IMR-90 (cell line): ENCODE data around the gene ZNF783.

ENCODE experiments used
- CEBPB ChIP-seq: IDR thresholded peaks from 2 replicates; pipeline ENCODE4 v1.6.1; 2012; ENCODE audit warnings: low read depth, low read length, improper control_type of control experiment
- CHD1 ChIP-seq: IDR thresholded peaks from 2 replicates; pipeline ENCODE4 v1.6.1; 2012; ENCODE audit warnings: low read depth, low read length, improper control_type of control experiment
- CTCF ChIP-seq: conservative IDR thresholded peaks from 2 replicates; pipeline ENCODE4 v1.5.1; 2012; ENCODE audit warnings: mild to moderate bottlenecking, low read depth, low read length, improper control_type of control experiment
- ELK1 ChIP-seq: fragments of 150-350 bp; IDR thresholded peaks from 2 replicates; pipeline ENCODE4 v1.6.1; 2016; ENCODE audit warnings: low read depth, mild to moderate bottlenecking, low read length, moderate library complexity, borderline replicate concordance
- MAFK ChIP-seq: IDR thresholded peaks from 2 replicates; pipeline ENCODE4 v1.6.1; 2012; ENCODE audit warnings: low read depth, low read length, improper control_type of control experiment
- MAZ ChIP-seq: IDR thresholded peaks from 2 replicates; pipeline ENCODE4 v1.6.1; 2012; ENCODE audit warnings: low read depth, mild to moderate bottlenecking, low read length, improper control_type of control experiment, moderate library complexity, borderline replicate concordance
- MXI1 ChIP-seq: IDR thresholded peaks from 2 replicates; pipeline ENCODE4 v1.6.1; 2012; ENCODE audit warnings: low read depth, mild to moderate bottlenecking, low read length, moderate library complexity, borderline replicate concordance
- POLR2A ChIP-seq: IDR thresholded peaks from 2 replicates; pipeline ENCODE4 v1.6.1; 2012; ENCODE audit warnings: mild to moderate bottlenecking, low read depth, low read length
- RAD21 ChIP-seq: IDR thresholded peaks from 2 replicates; pipeline ENCODE4 v1.6.1; 2012; ENCODE audit warnings: low read length, improper control_type of control experiment
- RCOR1 ChIP-seq: IDR thresholded peaks from 2 replicates; pipeline ENCODE4 v1.6.1; 2012; ENCODE audit warnings: mild to moderate bottlenecking, low read length, improper control_type of control experiment; ENCODE audit not compliant: insufficient replicate concordance
- SMC3 ChIP-seq: fragments of 150-350 bp; IDR thresholded peaks from 2 replicates; pipeline ENCODE4 v1.6.1; 2016; ENCODE audit warnings: low read depth, mild to moderate bottlenecking, antibody characterized with exemption, low read length, moderate library complexity
- TF ChIP-seq, protein P1 (sequence below): fragments of 150-350 bp; IDR thresholded peaks from 2 replicates; pipeline ENCODE4 v1.6.1; 2017; ENCODE audit warnings: mild to moderate bottlenecking, antibody characterized with exemption, low read length, low read depth

DNA sequence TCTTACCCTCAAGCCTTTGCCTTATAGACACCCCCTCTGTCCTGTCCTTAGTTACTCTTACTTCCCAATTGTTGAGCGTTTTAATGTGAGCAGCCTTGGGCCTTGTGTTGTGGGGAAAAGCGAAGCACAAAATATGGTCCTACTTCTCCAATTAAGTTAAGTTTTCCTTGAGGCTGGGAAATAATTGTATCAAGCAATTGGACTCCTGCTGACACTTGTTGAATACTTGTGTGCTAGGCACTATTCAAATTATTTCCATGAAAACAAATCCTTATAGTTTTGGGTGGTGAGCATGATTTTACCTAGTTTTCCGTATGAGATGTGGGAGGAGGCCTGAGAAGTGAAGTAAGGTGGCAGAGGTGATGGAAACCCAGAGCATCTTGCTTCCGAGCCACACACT, 5.4 kb upstream of the ZNF783 start:
- TF ChIP-seq CTCF (no peak), RAD21 (no peak), MAZ (no peak), POLR2A (no peak), CEBPB (no peak), RCOR1 (no peak), MXI1 (no peak), ELK1 (no peak), CHD1 (no peak), MAFK (no peak), SMC3 (no peak)
- TF ChIP-seq, protein P1, sequence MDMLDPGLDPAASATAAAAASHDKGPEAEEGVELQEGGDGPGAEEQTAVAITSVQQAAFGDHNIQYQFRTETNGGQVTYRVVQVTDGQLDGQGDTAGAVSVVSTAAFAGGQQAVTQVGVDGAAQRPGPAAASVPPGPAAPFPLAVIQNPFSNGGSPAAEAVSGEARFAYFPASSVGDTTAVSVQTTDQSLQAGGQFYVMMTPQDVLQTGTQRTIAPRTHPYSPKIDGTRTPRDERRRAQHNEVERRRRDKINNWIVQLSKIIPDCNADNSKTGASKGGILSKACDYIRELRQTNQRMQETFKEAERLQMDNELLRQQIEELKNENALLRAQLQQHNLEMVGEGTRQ, result no peak
